GM10266 (cell line): Measurements from ENCODE around the gene NIN.

ENCODE experiments used
- DNase-seq: peaks from one replicate; pipeline ENCODE4 v3.0.0; 2012; ENCODE audit errors: extremely low spot score
- TF ChIP-seq, protein P1 (sequence below): IDR thresholded peaks from 2 replicates; pipeline ENCODE4 v1.5.1; 2012; ENCODE audit warnings: mild to moderate bottlenecking, low read depth; ENCODE audit not compliant: control insufficient read depth, insufficient read depth; ENCODE audit errors: missing control alignments

The NIN gene

DNA sequence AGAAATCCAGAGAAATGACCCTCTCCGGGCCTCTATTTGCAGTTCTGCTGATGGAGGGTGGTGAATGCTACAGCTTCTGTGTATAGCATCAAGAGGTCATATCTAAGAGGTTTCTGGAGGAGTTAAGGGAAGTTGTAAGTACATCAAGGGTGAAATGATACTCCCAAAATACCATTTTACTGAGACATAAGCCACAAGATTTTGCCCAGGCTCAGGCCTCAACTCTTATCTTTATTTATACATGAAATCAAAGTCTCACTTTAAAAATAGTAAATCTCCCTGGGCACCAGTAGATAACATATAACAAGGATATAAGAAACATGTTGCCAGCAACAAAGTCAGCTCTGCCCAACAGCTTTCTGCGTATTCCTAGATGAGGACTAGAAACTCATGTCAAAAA lies 40.4 kb downstream of the NIN start:
- TF ChIP-seq, protein P1, sequence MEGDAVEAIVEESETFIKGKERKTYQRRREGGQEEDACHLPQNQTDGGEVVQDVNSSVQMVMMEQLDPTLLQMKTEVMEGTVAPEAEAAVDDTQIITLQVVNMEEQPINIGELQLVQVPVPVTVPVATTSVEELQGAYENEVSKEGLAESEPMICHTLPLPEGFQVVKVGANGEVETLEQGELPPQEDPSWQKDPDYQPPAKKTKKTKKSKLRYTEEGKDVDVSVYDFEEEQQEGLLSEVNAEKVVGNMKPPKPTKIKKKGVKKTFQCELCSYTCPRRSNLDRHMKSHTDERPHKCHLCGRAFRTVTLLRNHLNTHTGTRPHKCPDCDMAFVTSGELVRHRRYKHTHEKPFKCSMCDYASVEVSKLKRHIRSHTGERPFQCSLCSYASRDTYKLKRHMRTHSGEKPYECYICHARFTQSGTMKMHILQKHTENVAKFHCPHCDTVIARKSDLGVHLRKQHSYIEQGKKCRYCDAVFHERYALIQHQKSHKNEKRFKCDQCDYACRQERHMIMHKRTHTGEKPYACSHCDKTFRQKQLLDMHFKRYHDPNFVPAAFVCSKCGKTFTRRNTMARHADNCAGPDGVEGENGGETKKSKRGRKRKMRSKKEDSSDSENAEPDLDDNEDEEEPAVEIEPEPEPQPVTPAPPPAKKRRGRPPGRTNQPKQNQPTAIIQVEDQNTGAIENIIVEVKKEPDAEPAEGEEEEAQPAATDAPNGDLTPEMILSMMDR, result no peak
- no peak for DNase-seq

DNA sequence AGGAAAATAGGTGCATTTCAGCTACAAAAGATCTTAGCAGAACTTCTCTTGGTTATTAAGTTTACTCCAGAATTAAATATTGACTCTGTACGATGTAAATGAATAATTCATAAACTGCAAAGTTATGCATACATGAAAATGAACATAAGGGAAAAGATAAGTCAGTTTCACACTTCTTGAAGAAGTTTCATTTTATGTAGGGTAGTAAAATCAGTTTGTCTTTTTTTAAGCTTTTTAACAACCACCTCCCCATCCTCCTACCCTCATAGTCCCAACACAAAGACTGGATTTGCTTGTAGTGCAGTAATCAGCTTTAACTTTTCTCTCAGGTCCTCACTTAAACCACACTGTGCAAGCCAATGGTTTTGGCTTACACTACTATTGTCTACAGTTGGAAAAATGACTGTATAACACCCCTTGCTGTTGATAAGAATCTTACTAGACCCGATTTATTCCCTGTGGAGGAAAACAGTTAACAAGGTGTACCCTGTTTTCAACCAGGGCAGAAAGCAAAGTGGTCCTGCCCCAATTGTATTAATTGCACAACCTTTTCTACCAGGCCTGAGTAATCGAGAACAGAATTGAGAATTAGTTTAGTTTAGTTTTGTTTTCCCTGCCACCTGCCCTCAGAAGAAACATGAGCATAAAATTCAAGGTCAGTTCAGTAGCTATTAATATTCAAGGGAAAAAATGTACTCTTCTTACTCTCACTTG lies 44.1 kb downstream of the NIN start:
- no peak for DNase-seq
- TF ChIP-seq, protein P1, result no peak

DNA sequence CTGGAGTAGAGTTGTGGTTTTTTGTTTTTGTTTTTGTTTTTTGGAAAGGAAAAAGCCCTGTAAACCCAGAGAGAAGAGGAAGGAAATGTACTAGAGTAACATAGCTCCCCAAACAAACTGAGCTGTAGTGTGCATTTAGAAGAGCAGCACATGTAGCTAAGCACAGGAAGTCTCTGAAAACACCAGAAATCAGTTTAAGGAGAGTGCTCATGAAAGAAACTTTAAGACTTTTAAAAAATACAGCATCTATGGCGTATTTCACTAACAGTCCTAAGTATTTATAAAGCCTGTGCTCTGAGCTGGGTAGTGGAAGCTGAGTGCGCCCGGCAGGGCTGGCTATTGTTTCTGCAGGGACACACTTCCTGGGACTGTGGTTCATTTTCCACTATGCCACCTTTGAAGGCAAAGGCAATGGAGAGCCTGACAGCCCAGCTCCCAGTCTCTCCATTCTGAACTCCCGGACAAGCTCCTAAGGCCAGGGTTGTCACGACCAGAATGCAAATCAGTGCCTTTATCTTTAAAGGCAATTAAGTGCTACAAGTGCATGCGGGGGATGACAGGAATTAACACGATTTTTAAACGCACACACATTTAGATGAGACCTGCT lies 45.4 kb downstream of the NIN start:
- TF ChIP-seq, protein P1, result no peak
- no peak for DNase-seq

DNA sequence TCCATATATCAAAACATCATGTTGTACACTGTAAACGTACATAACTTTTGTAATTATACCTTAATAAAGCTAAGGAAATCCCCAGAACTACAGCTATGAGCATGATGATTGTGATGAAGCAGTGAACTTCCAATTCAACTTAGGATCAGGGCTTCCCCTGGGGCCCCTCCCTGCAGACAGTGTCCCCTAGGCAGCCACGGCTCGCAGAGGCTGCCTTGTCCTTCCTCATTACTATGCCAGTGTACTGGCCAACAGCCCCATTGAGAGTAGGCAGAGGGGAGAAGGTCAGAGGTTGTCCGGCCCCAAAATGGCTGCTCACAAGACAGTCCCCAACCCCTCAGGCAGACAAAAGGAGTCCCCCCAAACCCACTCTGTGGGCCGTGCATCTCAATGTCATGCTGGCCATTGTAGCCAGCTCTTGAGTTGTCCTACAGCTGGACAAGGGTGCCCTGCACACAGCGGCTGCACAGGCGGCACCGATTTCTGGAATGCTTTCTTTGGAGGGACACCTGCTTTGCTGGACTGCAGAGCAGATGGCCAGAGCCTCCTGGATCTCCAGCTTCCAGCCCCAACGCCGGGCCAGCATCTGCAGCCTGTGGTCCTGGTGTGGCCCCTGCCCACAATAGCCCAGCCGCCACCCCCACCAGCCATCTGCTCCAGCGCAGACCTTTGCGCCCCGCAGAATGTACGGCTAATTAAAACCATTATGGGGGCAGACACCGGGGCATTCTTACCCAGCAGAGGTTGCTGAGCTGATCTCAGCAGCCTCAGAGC lies 46.1 kb downstream of the NIN start:
- TF ChIP-seq, protein P1, result no peak
- no peak for DNase-seq

DNA sequence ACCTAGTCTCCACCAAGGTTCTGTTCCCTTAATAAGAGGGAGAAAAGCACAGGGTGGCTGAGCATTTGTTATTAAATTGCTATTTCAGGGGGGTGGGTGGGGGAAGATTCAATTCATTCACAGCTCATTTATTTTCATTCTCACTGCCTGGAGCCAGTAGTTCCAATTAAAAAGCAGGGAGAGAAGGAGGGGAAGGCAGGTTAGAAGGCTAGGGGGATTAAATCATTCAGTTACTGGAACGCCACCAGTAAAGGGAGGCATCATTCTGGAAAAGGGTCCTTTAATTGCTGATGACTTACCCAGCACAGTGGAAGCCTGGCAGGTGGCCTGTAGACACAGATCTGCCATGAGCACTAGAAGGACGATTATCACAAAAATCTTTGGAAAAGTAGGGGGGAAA lies 47.4 kb downstream of the NIN start:
- TF ChIP-seq, protein P1, result no peak
- DNase-seq, result no peak

DNA sequence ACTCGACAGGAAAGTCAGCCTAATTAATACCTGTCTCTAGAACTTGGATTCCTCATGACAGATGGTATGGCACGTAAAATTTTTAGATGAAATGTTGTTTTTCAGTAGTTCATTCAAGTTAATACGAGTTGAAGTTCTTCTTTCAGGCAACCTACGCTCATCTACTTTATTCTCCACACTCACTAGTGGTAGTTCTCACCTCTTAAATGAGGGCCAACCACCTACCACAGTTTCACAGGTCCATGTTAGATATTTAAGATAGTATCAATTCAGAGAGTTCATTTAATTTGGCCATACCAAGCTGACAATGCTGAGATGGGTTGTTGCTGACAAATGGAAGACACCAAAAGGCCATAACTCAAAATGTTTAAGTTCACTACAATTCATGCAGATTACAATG lies 50.6 kb downstream of the NIN start:
- no peak for DNase-seq
- TF ChIP-seq, protein P1, result no peak
